GM12892 (cell line): ENCODE data around the gene SIRPB1.

Experiments used
- POLR2A ChIP-seq: IDR thresholded peaks from 2 replicates; pipeline ENCODE4 v1.6.1; 2011; ENCODE audit warnings: low read depth, low read length, control low read depth
- POLR2AphosphoS5 ChIP-seq: IDR thresholded peaks from 2 replicates; pipeline ENCODE4 v1.6.1; 2011; ENCODE audit warnings: low read depth, low read length, control low read depth
- TAF1 ChIP-seq: IDR thresholded peaks from 2 replicates; pipeline ENCODE4 v1.6.1; 2011; ENCODE audit warnings: low read depth, mild to moderate bottlenecking, control low read depth, low read length, borderline replicate concordance

DNA sequence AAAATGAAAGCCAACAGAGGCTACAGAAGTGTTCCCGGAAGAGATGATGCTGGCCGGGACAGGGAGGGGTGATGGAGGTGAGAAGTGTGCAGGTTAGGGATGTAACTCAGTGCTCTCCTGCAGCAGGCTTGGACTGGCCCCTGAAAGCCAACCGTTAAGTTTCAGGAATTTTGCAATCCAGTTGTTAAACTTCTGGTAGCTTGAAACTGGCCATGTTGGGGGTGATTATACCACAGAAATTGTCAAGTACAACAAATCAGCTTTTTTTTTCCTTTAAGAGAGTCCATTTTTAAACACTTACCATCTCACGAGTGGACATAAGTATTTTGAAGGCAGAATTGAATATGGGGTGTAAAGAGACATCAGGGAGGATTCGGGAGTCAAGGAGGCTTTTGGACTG is 8.8 kb upstream of the SIRPB1 start:
- TF ChIP-seq POLR2AphosphoS5 (no peak), POLR2A (no peak), TAF1 (no peak)
